ENCODE data around the gene FEZF2.

The FEZF2 gene

DNA sequence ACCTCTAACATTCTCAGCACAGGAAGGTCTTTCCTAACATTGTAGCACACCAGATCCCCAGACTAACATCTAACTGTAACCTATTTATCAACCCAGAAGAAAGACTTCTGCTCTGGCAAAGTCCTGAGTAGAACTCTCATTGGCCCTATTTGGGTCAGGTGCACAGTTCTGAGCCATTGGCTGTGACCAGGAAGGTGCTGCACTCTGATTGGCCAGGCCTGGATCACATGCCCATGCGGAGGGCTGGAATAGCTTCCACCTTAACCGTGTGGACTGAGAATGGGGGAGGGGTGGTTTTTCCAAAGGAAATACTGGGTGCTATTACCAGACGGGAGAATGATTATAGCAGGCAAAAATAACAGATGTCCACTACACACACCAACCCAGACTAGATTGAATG is 11.5 kb downstream of the FEZF2 start:
- Histone ChIP-seq H3K4me3 (no peak overlapping the region), H3K27ac (no peak overlapping the region)
- TF ChIP-seq, protein P1, sequence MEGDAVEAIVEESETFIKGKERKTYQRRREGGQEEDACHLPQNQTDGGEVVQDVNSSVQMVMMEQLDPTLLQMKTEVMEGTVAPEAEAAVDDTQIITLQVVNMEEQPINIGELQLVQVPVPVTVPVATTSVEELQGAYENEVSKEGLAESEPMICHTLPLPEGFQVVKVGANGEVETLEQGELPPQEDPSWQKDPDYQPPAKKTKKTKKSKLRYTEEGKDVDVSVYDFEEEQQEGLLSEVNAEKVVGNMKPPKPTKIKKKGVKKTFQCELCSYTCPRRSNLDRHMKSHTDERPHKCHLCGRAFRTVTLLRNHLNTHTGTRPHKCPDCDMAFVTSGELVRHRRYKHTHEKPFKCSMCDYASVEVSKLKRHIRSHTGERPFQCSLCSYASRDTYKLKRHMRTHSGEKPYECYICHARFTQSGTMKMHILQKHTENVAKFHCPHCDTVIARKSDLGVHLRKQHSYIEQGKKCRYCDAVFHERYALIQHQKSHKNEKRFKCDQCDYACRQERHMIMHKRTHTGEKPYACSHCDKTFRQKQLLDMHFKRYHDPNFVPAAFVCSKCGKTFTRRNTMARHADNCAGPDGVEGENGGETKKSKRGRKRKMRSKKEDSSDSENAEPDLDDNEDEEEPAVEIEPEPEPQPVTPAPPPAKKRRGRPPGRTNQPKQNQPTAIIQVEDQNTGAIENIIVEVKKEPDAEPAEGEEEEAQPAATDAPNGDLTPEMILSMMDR (IDR thresholded peaks at IDR 0.05) = no peak
- DNase-seq (ENCODE audit: low spot score) = no peak

DNA sequence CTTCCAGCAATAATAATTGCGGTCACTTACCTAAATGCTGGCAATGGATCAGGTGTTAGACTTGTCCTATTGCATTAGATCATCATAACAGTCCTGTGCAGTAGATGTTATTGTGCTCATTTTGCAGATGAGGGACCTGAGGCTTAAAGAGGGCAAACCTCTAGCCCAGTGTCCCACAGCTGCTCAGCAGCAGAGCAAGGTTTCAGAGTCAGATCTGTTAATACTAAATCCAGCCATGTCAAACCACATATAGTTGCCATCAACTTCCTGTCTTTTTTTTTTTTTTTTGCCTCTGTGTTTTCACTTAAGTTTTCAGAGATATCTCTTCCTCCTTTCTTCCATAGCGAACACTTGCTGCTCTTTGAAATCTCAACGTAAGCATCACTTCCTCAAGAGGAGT is 12.1 kb downstream of the FEZF2 start:
- Histone ChIP-seq H3K4me3 (no peak overlapping the region), H3K27ac (no peak overlapping the region)
- TF ChIP-seq, protein P1 (IDR thresholded peaks at IDR 0.05) = no peak
- no peak for DNase-seq (ENCODE audit: low spot score)

DNA sequence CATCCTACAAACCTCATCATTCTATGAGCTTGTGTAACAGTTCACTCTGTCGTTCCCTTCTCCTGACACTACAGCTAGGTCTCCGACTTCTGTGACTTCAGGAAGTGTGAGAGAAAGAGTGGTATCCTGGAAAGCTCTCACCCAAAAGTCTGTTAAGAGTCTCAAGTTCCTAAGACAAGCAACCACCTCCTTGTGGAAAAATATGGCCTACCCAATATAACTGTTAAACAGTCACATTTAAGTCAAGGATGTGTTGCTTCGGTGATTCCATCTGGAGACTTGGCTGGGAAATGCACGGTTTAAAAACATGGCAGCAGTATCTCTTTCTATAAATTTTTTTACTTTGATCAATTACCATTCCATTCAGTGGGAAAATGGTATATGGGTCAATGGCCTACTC is 13.8 kb downstream of the FEZF2 start:
- DNase-seq (ENCODE audit: low spot score) = no peak
- Histone ChIP-seq H3K27ac (no peak overlapping the region), H3K4me3 (no peak overlapping the region)
- TF ChIP-seq, protein P1 (IDR thresholded peaks at IDR 0.05) = no peak

DNA sequence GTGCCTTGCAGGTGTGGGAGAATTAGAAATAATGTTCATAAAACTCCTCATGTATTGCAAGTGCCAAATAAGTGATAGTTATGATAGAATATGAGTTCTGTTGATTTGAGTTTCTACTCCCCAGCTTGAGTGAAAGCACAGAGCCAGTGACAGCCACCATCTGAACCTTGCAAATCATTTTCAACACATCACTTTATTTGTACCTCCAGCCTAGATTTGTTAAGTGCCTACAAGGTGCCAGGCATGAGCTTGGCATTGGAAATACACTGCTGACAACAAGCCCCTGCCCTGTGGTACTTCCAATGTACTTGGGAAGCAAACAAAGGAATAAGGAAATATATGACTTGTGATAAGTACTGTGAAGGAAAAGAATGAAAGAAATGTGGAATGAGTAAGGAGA is 17.0 kb downstream of the FEZF2 start:
- no peak overlapping the region for H3K27ac ChIP-seq
- H3K4me3 ChIP-seq = no peak overlapping the region
- DNase-seq (ENCODE audit: low spot score) = no peak
- TF ChIP-seq, protein P1 (IDR thresholded peaks at IDR 0.05) = no peak

DNA sequence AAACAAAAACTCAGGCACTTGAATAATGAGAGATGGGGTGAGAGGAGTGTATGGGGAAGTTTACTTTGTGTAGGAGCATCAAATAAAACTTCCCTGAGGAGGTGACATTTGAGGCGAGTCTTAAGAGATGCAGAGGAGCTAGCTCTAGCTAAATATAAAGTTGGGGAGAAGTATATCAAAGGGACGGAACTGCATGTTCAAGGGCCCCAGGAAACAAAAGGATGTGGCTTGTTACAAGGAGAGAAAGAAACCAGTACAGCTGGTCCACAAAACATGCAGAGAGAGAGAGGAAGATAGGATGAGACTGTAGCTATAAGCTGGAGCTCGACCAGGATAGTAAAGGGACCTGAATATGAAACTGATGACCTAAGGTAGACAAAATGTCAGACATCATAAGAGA is 17.6 kb downstream of the FEZF2 start:
- no peak for DNase-seq (ENCODE audit: low spot score)
- Histone ChIP-seq H3K27ac (no peak overlapping the region), H3K4me3 (no peak overlapping the region)
- TF ChIP-seq, protein P1 (IDR thresholded peaks at IDR 0.05) = no peak

DNA sequence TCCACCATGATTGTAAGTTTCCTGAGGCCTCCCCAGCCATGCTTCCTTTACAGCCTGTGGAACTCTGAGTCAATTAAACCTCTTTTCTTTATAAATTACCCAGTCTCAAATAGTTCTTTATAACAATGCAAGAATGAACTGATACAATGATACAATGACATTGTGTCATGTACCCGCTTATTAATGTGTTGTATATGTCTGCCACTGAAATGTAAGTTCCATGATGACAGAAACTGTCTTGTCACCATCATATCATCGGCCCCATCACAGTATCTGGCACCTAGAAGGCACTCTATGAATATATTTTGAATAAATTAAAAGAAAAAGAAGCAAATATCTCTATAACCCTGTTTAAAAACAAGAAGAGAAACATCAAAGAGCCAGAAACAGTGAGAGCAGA is 29.6 kb downstream of the FEZF2 start:
- H3K4me3 ChIP-seq = no peak overlapping the region
- TF ChIP-seq, protein P1 (IDR thresholded peaks at IDR 0.05) = no peak
- DNase-seq (ENCODE audit: low spot score) = no peak
- H3K27ac ChIP-seq = no peak overlapping the region

DNA sequence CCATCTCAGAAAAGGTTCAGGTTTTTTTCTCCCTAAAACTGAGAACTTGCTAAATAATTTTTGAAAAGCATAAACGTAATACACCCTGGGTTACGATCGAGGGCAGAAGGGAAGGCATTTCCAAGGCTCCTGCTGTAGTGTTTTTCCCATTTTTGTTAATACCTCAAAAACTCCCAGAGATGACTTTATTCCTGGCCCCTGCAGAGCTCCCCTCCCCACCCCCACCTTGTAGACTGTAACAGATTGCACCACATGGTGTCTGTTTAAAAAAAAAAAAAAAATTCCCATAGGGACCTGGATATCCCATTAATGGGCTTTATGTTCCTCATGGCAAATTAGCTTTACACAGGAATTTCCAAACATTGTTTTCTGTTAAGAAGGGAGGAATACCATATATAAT is 38.2 kb downstream of the FEZF2 start:
- DNase-seq (ENCODE audit: low spot score) = no peak
- H3K27ac ChIP-seq = no peak overlapping the region
- H3K4me3 ChIP-seq = no peak overlapping the region
- TF ChIP-seq, protein P1 (IDR thresholded peaks at IDR 0.05) = no peak

Measured in coronary artery (tissue), 2 donors.